ENCODE data around the gene SPHK1. TPM values are rescaled to one million over a fixed set of nuclear protein-coding genes. Genes with fewer than 3 reads are reported as not detected.
A peak's percentile ranks its signal among the peaks of the same experiment; 100 is the strongest.

Gene SPHK1
- total RNA-seq, 2 experiments from 2014 or later: 0.28 to 0.78 TPM

GRCh38 chr17:76360461-76360860, 23.9 kb upstream of the SPHK1 start:
- DNase-seq (ENCODE audit: low spot score): no peak

GRCh38 chr17:76363107-76363842, 21.1 kb upstream of the SPHK1 start:
- DNase-seq (ENCODE audit: low spot score): peak; percentile 20
- CTCF ChIA-PET (ENCODE audit: unreplicated experiment): no interaction called here
- Histone ChIP-seq H3K9me2 (ENCODE audit: insufficient read depth, low read length) (no peaks in the 10 kb centered on the region), H2AFZ (ENCODE audit: low read length) (no peak overlapping the region), H3K4me1 (ENCODE audit: insufficient read depth, low read length, poor library complexity, severe bottlenecking) (peaks cover 10% of the 10 kb centered on the region), H3K9me3 (ENCODE audit: low read length) (no peaks in the 10 kb centered on the region), H3K4me3 (ENCODE audit: low read depth, low read length, poor library complexity, severe bottlenecking) (no peak overlapping the region), H3K4me2 (ENCODE audit: low read length) (no peak overlapping the region), H3K36me3 (ENCODE audit: insufficient read depth, low read length) (no peaks in the 10 kb centered on the region), H4K20me1 (ENCODE audit: insufficient read depth, low read length) (no peaks in the 10 kb centered on the region), H3K27ac (ENCODE audit: low read depth, low read length, poor library complexity, severe bottlenecking) (no peak overlapping the region), H3K79me2 (ENCODE audit: insufficient read depth, low read depth, low read length) (no peaks in the 10 kb centered on the region)
- TF ChIP-seq CTCF (conservative IDR thresholded peaks at IDR 0.05; ENCODE audit: low read length) (no peak), EZH2phosphoT487 (IDR thresholded peaks at IDR 0.05; ENCODE audit: borderline replicate concordance, low read depth, low read length) (no peak)
- BruUV-seq (replicated peaks): no TSS peak
- POLR2A ChIA-PET: interaction anchor here (0.6 to 1.7 kb wide), 5 partner anchors 8 to 1818 kb away, joined by 3 to 9 read pairs (median 4); partner anchors contain the start of gene PRPSAP1
- intact Hi-C loops (cut with micrococcal nuclease; ENCODE audit: unreplicated experiment): no loop called here

More at GRCh38 chr17:76360461-76360860, 23.9 kb upstream of the SPHK1 start:
- Histone ChIP-seq H3K4me3 (ENCODE audit: low read depth, low read length, poor library complexity, severe bottlenecking) (no peak overlapping the region), H2AFZ (ENCODE audit: low read length) (no peak overlapping the region), H3K4me2 (ENCODE audit: low read length) (no peak overlapping the region), H3K9me3 (ENCODE audit: low read length) (no peaks in the 10 kb centered on the region), H3K27ac (ENCODE audit: low read depth, low read length, poor library complexity, severe bottlenecking) (no peak overlapping the region), H4K20me1 (ENCODE audit: insufficient read depth, low read length) (no peaks in the 10 kb centered on the region), H3K79me2 (ENCODE audit: insufficient read depth, low read depth, low read length) (no peaks in the 10 kb centered on the region), H3K4me1 (ENCODE audit: insufficient read depth, low read length, poor library complexity, severe bottlenecking) (peaks cover 29% of the 10 kb centered on the region), H3K36me3 (ENCODE audit: insufficient read depth, low read length) (no peaks in the 10 kb centered on the region), H3K9me2 (ENCODE audit: insufficient read depth, low read length) (no peaks in the 10 kb centered on the region)
- ChIA-PET POLR2A (no interaction called here), CTCF (ENCODE audit: unreplicated experiment) (no interaction called here)
- TF ChIP-seq CTCF (conservative IDR thresholded peaks at IDR 0.05; ENCODE audit: low read length) (no peak), EZH2phosphoT487 (IDR thresholded peaks at IDR 0.05; ENCODE audit: borderline replicate concordance, low read depth, low read length) (no peak)
- intact Hi-C loops (cut with micrococcal nuclease; ENCODE audit: unreplicated experiment): no loop called here
- no TSS peak for BruUV-seq (replicated peaks)

GRCh38 chr17:76365256-76365903, 19.0 kb upstream of the SPHK1 start:
- H3K9me2 ChIP-seq (ENCODE audit: insufficient read depth, low read length): no peaks in the 10 kb centered on the region
- no peak overlapping the region for H3K4me3 ChIP-seq (ENCODE audit: low read depth, low read length, poor library complexity, severe bottlenecking)
- no peaks in the 10 kb centered on the region for H3K36me3 ChIP-seq (ENCODE audit: insufficient read depth, low read length)
- H3K4me1 ChIP-seq (ENCODE audit: insufficient read depth, low read length, poor library complexity, severe bottlenecking): peaks cover 10% of the 10 kb centered on the region
- peak; percentile 38 for DNase-seq (ENCODE audit: low spot score)
- BruUV-seq (replicated peaks): no TSS peak
- H3K79me2 ChIP-seq (ENCODE audit: insufficient read depth, low read depth, low read length): no peaks in the 10 kb centered on the region
- CTCF ChIA-PET (ENCODE audit: unreplicated experiment): no interaction called here
- TF ChIP-seq CTCF (conservative IDR thresholded peaks at IDR 0.05; ENCODE audit: low read length): peak; percentile 75
- TF ChIP-seq EZH2phosphoT487 (IDR thresholded peaks at IDR 0.05; ENCODE audit: borderline replicate concordance, low read depth, low read length): no peak
- POLR2A ChIA-PET: interaction anchor here (0.6 to 0.9 kb wide), 8 partner anchors 12 to 326 kb away, joined by 3 to 7 read pairs (median 5); partner anchors contain the start of gene PRPSAP1
- H3K4me2 ChIP-seq (ENCODE audit: low read length): peak overlapping the region; percentile 30; the same call in 1 of the 2 replicates
- H3K27ac ChIP-seq (ENCODE audit: low read depth, low read length, poor library complexity, severe bottlenecking): no peak overlapping the region
- intact Hi-C loops (cut with micrococcal nuclease; ENCODE audit: unreplicated experiment): no loop called here
- H2AFZ ChIP-seq (ENCODE audit: low read length): no peak overlapping the region
- no peaks in the 10 kb centered on the region for H4K20me1 ChIP-seq (ENCODE audit: insufficient read depth, low read length)
- H3K9me3 ChIP-seq (ENCODE audit: low read length): no peaks in the 10 kb centered on the region
